Mesothelial cell of epicardium (in vitro differentiated cells): ENCODE results near the gene AGL. TPM values are rescaled to one million over a fixed set of nuclear protein-coding genes. Genes with fewer than 3 reads are reported as not detected.
"Not testable (repeated sequence)": the region's sequence is repeated elsewhere in the genome, so short reads cannot be mapped to it uniquely, and the experiment has no call there.

Experiments used
- DNase-seq, 2 experiments: peaks; one replicate each; pipeline ENCODE4 v3.0.0; 2021; ENCODE audit warnings: low spot score in 2 of 2; ENCODE audit not compliant: unreplicated experiment in 2 of 2
- H3K27ac Mint-ChIP-seq: 2 replicates; pipeline ENCODE4 v1.8.0; 2021; ENCODE audit warnings: mixed read lengths
- H3K27me3 Mint-ChIP-seq: 2 replicates; pipeline ENCODE4 v1.8.0; 2021; ENCODE audit warnings: low read depth, mixed read lengths
- H3K36me3 Mint-ChIP-seq: 2 replicates; pipeline ENCODE4 v1.8.0; 2021; ENCODE audit warnings: mixed read lengths
- H3K4me1 Mint-ChIP-seq: 2 replicates; pipeline ENCODE4 v1.8.0; 2021; ENCODE audit warnings: mixed read lengths
- H3K4me3 Mint-ChIP-seq: 2 replicates; pipeline ENCODE4 v1.8.0; 2021; ENCODE audit warnings: mild to moderate bottlenecking, moderate library complexity, mixed read lengths
- H3K9me3 Mint-ChIP-seq: 2 replicates; pipeline ENCODE4 v1.8.0; 2021; ENCODE audit warnings: mixed read lengths
- CTCF ChIP-seq: fragments of 200-600 bp; sonication (generic); IDR thresholded peaks from one replicate; pipeline ENCODE4 v1.5.0; 2021; ENCODE audit warnings: antibody characterized with exemption; ENCODE audit not compliant: unreplicated experiment
- total RNA-seq: library from RNA; stranded (reverse); gene quantifications from 3 replicates; pipeline ENCODE4 v1.2.1, GENCODE V29; 2021

The AGL gene
- total RNA-seq, 1 donor from 2014 or later = 27.1 TPM

- no peaks in the 10 kb centered on the region for H3K4me1 Mint-ChIP-seq
- no peak overlapping the region for H3K4me3 Mint-ChIP-seq
- peaks cover 13% of the 10 kb centered on the region for H3K9me3 Mint-ChIP-seq
- no peak for TF ChIP-seq CTCF
- peaks cover 3% of the 10 kb centered on the region for H3K36me3 Mint-ChIP-seq
- no peak for DNase-seq
- H3K27ac Mint-ChIP-seq = no peak overlapping the region
- no peaks in the 10 kb centered on the region for H3K27me3 Mint-ChIP-seq
Observed at GRCh38 chr1:99825098-99825497, 25.1 kb upstream of the AGL start.

- no peak for DNase-seq
- peaks cover 3% of the 10 kb centered on the region for H3K36me3 Mint-ChIP-seq
- no peak for TF ChIP-seq CTCF
- H3K4me3 Mint-ChIP-seq = no peak overlapping the region
- no peak overlapping the region for H3K27ac Mint-ChIP-seq
- peaks cover 13% of the 10 kb centered on the region for H3K9me3 Mint-ChIP-seq
- H3K4me1 Mint-ChIP-seq = no peaks in the 10 kb centered on the region
- H3K27me3 Mint-ChIP-seq = no peaks in the 10 kb centered on the region
Observed at GRCh38 chr1:99825702-99826101, 24.5 kb upstream of the AGL start.

GRCh38 chr1:99827970-99828369 is 22.2 kb upstream of the AGL start:
- TF ChIP-seq CTCF = no peak
- Mint-ChIP-seq H3K27me3 (no peaks in the 10 kb centered on the region), H3K4me1 (no peaks in the 10 kb centered on the region), H3K4me3 (no peak overlapping the region), H3K27ac (no peak overlapping the region), H3K9me3 (peaks cover 26% of the 10 kb centered on the region), H3K36me3 (peaks cover 5% of the 10 kb centered on the region)
- DNase-seq = no peak

- Mint-ChIP-seq H3K27me3 (no peaks in the 10 kb centered on the region), H3K4me1 (no peaks in the 10 kb centered on the region), H3K27ac (no peak overlapping the region), H3K4me3 (no peak overlapping the region), H3K36me3 (peaks cover 5% of the 10 kb centered on the region), H3K9me3 (peaks cover 26% of the 10 kb centered on the region)
- no peak for DNase-seq
- no peak for TF ChIP-seq CTCF
Observed at GRCh38 chr1:99829269-99829668, 20.9 kb upstream of the AGL start.

- H3K27me3 Mint-ChIP-seq, H3K4me1 Mint-ChIP-seq: not testable (repeated sequence)
Observed at GRCh38 chr1:99833911-99834310, 16.2 kb upstream of the AGL start.

GRCh38 chr1:99836171-99837103 is 13.7 kb upstream of the AGL start:
- not testable (repeated sequence) for H3K4me3 Mint-ChIP-seq, H3K36me3 Mint-ChIP-seq, H3K27me3 Mint-ChIP-seq, H3K4me1 Mint-ChIP-seq, DNase-seq
- H3K9me3 Mint-ChIP-seq = peaks cover 31% of the 10 kb centered on the region
- peak overlapping the region; percentile 34 for H3K27ac Mint-ChIP-seq

More at GRCh38 chr1:99833911-99834310, 16.2 kb upstream of the AGL start:
- H3K4me3 Mint-ChIP-seq, H3K36me3 Mint-ChIP-seq, DNase-seq, H3K27ac Mint-ChIP-seq: not testable (repeated sequence)
- H3K9me3 Mint-ChIP-seq = peaks cover 16% of the 10 kb centered on the region

- not testable (repeated sequence) for H3K36me3 Mint-ChIP-seq, H3K27ac Mint-ChIP-seq, H3K4me3 Mint-ChIP-seq, DNase-seq, H3K27me3 Mint-ChIP-seq
- peaks cover 21% of the 10 kb centered on the region for H3K4me1 Mint-ChIP-seq
- peaks cover 18% of the 10 kb centered on the region for H3K9me3 Mint-ChIP-seq
Observed at GRCh38 chr1:99840353-99840752, 9.8 kb upstream of the AGL start.
